HCT116 (cell line): ENCODE results near the gene PAX8. TPM values are rescaled to one million over a fixed set of nuclear protein-coding genes. Genes with fewer than 3 reads are reported as not detected.

ENCODE experiments used
- ATAC-seq: fragments of 200-7000 bp; cut with Tn5 transposase; 2 replicates; pipeline ENCODE4 v1.9.1; 2020; ENCODE audit warnings: mild to moderate bottlenecking, moderate library complexity
- BruUV-seq: library from RNA; stranded (reverse); fragments of 400-500 nt; replicated peaks from 2 replicates; lab custom pipeline; 2021; lab: Mats Ljungman, UMichigan
- CTCF ChIA-PET: fragments of 300-600 bp; sonication (Branson Sonifier 250); formaldehyde crosslinking; loops from one replicate; lab custom pipeline; 2021; ENCODE audit warnings: antibody characterized with exemption; lab: Charles Lee
- POLR2A ChIA-PET: fragments of 300-600, 350-600 bp; sonication (Branson Sonifier 250); formaldehyde crosslinking; loops from one replicate; lab custom pipeline; 2021; ENCODE audit warnings: antibody characterized with exemption; lab: Charles Lee
- RAD21 ChIA-PET, 2 experiments: fragments of 300-600 bp; sonication (Branson Sonifier 250); formaldehyde crosslinking; loops; one replicate each; lab custom pipeline; 2023; ENCODE audit warnings: low total read pairs in 2 of 2; ENCODE audit not compliant: uncharacterized antibody in 2 of 2, unreplicated experiment in 2 of 2, low non-redundant PET in 1 of 2; lab: Charles Lee
- DNase-seq: peaks from one replicate; pipeline ENCODE4 v3.0.0-alpha.2; 2010; ENCODE audit warnings: low read depth, low spot score
- H2AFZ ChIP-seq: fragments of 200-600 bp; shearing (Covaris generic), sonication (generic); 2 replicates; pipeline ENCODE4 v1.6.1; 2017; ENCODE audit warnings: low read depth, mixed run types, mixed read lengths, antibody characterized with exemption, low read length; ENCODE audit not compliant: poor library complexity, severe bottlenecking
- H3K27ac ChIP-seq: 2 replicates; pipeline ENCODE4 v1.5.1; 2012; ENCODE audit warnings: low read depth, low read length
- H3K27me3 ChIP-seq: fragments of 200-600 bp; sonication (generic); 2 replicates; pipeline ENCODE4 v1.6.1; 2016; ENCODE audit warnings: mixed run types, low read length, mixed read lengths; ENCODE audit not compliant: insufficient read depth
- H3K36me3 ChIP-seq, 2 experiments: fragments of 200-500 bp in 1 of 2; fragments of 200-600 bp in 1 of 2; sonication (Bioruptor generic) in 1 of 2; sonication (generic) in 1 of 2; 2 replicates each; pipeline versions ENCODE4 v1.5.1 to v1.6.1; 2014 to 2016; ENCODE audit warnings: low read length in 2 of 2, inconsistent platforms in 1 of 2, mixed read lengths in 1 of 2, mixed run types in 1 of 2; ENCODE audit not compliant: insufficient read depth in 2 of 2, control insufficient read depth in 1 of 2
- H3K4me1 ChIP-seq, 2 experiments: fragments of 200-600 bp in 1 of 2; sonication (generic) in 1 of 2; 2 replicates each; pipeline versions ENCODE4 v1.5.1 to v1.6.1; 2012 to 2017; ENCODE audit warnings: low read length in 2 of 2, inconsistent platforms in 1 of 2, mild to moderate bottlenecking in 1 of 2, mixed read lengths in 1 of 2, mixed run types in 1 of 2, moderate library complexity in 1 of 2; ENCODE audit not compliant: insufficient read depth in 2 of 2, control insufficient read depth in 1 of 2
- H3K4me2 ChIP-seq: fragments of 200-600 bp; sonication (generic); 2 replicates; pipeline ENCODE4 v1.6.1; 2017; ENCODE audit warnings: mixed run types, low read length, mixed read lengths
- H3K4me3 ChIP-seq, 2 experiments: fragments of 200-600 bp in 1 of 2; sonication (generic) in 1 of 2; replicated peaks in 1 of 2; 2 replicates each; pipeline ENCODE4 v1.5.1; 2011 to 2016; ENCODE audit warnings: low read length in 2 of 2, control low read depth in 1 of 2, low read depth in 1 of 2, mild to moderate bottlenecking in 1 of 2, mixed read lengths in 1 of 2, mixed run types in 1 of 2
- H3K79me2 ChIP-seq: fragments of 200-600 bp; sonication (generic); 2 replicates; pipeline ENCODE4 v1.6.1; 2017; ENCODE audit warnings: mild to moderate bottlenecking, mixed run types, low read length, moderate library complexity, mixed read lengths; ENCODE audit not compliant: insufficient read depth
- H3K9ac ChIP-seq: fragments of 200-600 bp; sonication (generic); 2 replicates; pipeline ENCODE4 v1.6.1; 2016; ENCODE audit warnings: low read length, mixed read lengths
- H3K9me2 ChIP-seq: fragments of 200-600 bp; sonication (generic), shearing (Covaris generic); 2 replicates; pipeline ENCODE4 v1.6.1; 2017; ENCODE audit warnings: mixed run types, mild to moderate bottlenecking, moderate library complexity; ENCODE audit not compliant: insufficient read depth
- H3K9me3 ChIP-seq, 2 experiments: fragments of 200-500 bp in 1 of 2; fragments of 200-600 bp in 1 of 2; sonication (Bioruptor generic) in 1 of 2; sonication (generic) in 1 of 2; 2 replicates each; pipeline ENCODE4 v1.6.1; 2014 to 2017; ENCODE audit warnings: low read length in 2 of 2, mixed read lengths in 2 of 2, inconsistent platforms in 1 of 2, low read depth in 1 of 2, mild to moderate bottlenecking in 1 of 2, mixed run types in 1 of 2, moderate library complexity in 1 of 2; ENCODE audit not compliant: control insufficient read depth in 1 of 2, insufficient read depth in 1 of 2
- H4K20me1 ChIP-seq: fragments of 200-600 bp; sonication (generic), shearing (Covaris generic); 2 replicates; pipeline ENCODE4 v1.6.1; 2017; ENCODE audit warnings: mixed run types, mild to moderate bottlenecking, moderate library complexity; ENCODE audit not compliant: insufficient read depth
- CEBPB ChIP-seq: IDR thresholded peaks from 2 replicates; pipeline ENCODE4 v1.6.1; 2012; ENCODE audit warnings: low read depth
- EZH2phosphoT487 ChIP-seq: fragments of 200-600 bp; IDR thresholded peaks from 2 replicates; pipeline ENCODE4 v1.6.1; 2018; ENCODE audit warnings: antibody characterized with exemption, borderline replicate concordance
- MAX ChIP-seq: IDR thresholded peaks from 2 replicates; pipeline ENCODE4 v1.6.1; 2012
- POLR2A ChIP-seq: IDR thresholded peaks from 2 replicates; pipeline ENCODE4 v1.7.0; 2011; ENCODE audit warnings: borderline replicate concordance; ENCODE audit not compliant: insufficient read depth, insufficient read length; ENCODE audit errors: extremely low read depth
- RAD21 ChIP-seq: IDR thresholded peaks from 2 replicates; pipeline ENCODE4 v1.6.1; 2012; ENCODE audit warnings: low read depth, mild to moderate bottlenecking
- SIN3A ChIP-seq: IDR thresholded peaks from 2 replicates; pipeline ENCODE4 v1.6.1; 2012; ENCODE audit warnings: low read depth
- SRF ChIP-seq: IDR thresholded peaks from 2 replicates; pipeline ENCODE4 v1.6.1; 2012; ENCODE audit warnings: low read depth
- TCF7L2 ChIP-seq: IDR thresholded peaks from 2 replicates; pipeline ENCODE4 v1.7.0; 2011; ENCODE audit warnings: borderline replicate concordance, inconsistent platforms; ENCODE audit not compliant: insufficient read depth, insufficient read length; ENCODE audit errors: extremely low read depth
- YY1 ChIP-seq: IDR thresholded peaks from 2 replicates; pipeline ENCODE4 v1.6.1; 2011; ENCODE audit warnings: low read length, low read depth, moderate library complexity, mild to moderate bottlenecking; ENCODE audit not compliant: insufficient replicate concordance; ENCODE audit errors: extremely low read depth
- ZNF274 ChIP-seq: fragments of 200-500 bp; sonication (Bioruptor generic); IDR thresholded peaks from 2 replicates; pipeline ENCODE4 v1.6.1; 2014; ENCODE audit warnings: mild to moderate bottlenecking, low read depth, low read length, inconsistent platforms
- intact Hi-C: fragments of 100-400 bp; cut with micrococcal nuclease; formaldehyde crosslinking; loops from 2 replicates; pipeline ENCODE4 v1.10.0; 2022
- total RNA-seq: library from RNA; stranded (reverse); gene quantifications from one replicate; pipeline ENCODE4 v1.2.1, GENCODE V29; 2021; ENCODE audit not compliant: unreplicated experiment
- TF ChIP-seq, protein P1 (sequence below), 3 experiments: fragments of 200-600 bp in 1 of 3; sonication (generic) in 1 of 3; IDR thresholded peaks in 2 of 3; conservative IDR thresholded peaks in 1 of 3; 2 replicates each; pipeline ENCODE4 v1.5.1; 2012 to 2017; ENCODE audit warnings: low read depth in 2 of 3, low read length in 2 of 3, antibody characterized with exemption in 1 of 3, borderline replicate concordance in 1 of 3, control low read depth in 1 of 3, mild to moderate bottlenecking in 1 of 3, mixed read lengths in 1 of 3, mixed run types in 1 of 3, moderate library complexity in 1 of 3; ENCODE audit not compliant: insufficient read depth in 1 of 3

Gene PAX8
- total RNA-seq, 1 experiment from 2014 or later = 4.4 TPM

DNA sequence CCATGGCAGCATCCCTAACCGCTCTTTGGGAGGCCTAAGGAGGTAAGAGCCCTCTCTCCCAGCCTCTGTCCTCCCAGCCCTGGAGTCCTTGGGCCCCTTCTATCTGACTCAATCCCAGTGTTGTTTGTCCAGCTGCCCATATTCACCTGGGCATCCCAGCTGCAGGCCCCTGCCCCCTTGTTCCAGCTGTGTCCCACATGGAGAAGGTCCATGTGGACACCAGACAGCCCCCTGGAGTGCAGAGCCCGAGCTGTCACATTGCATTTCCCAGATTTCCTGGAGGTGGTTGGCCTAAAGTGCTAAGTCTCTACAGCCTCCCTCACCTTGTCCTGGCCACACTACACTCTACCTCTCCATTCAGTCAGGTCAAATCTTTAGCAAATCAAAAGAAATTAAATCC, 62.4 kb downstream of the PAX8 start:
- CTCF ChIA-PET = interaction anchor here (0.9 to 1.7 kb wide), 2 partner anchors 12 to 18 kb away, joined by 3 to 4 read pairs; no protein-coding TSS in a partner anchor

More for the DNA sequence above, 62.4 kb downstream of the PAX8 start:
- no peaks in the 10 kb centered on the region for H4K20me1 ChIP-seq
- H3K27me3 ChIP-seq = no peaks in the 10 kb centered on the region
- no peaks in the 10 kb centered on the region for H3K79me2 ChIP-seq
- TF ChIP-seq MAX = no peak
- no peak for TF ChIP-seq RAD21
- no peak for TF ChIP-seq YY1
- no peak for TF ChIP-seq SIN3A
- TF ChIP-seq SRF = no peak
- no peak for TF ChIP-seq ZNF274
- TF ChIP-seq, protein P1, sequence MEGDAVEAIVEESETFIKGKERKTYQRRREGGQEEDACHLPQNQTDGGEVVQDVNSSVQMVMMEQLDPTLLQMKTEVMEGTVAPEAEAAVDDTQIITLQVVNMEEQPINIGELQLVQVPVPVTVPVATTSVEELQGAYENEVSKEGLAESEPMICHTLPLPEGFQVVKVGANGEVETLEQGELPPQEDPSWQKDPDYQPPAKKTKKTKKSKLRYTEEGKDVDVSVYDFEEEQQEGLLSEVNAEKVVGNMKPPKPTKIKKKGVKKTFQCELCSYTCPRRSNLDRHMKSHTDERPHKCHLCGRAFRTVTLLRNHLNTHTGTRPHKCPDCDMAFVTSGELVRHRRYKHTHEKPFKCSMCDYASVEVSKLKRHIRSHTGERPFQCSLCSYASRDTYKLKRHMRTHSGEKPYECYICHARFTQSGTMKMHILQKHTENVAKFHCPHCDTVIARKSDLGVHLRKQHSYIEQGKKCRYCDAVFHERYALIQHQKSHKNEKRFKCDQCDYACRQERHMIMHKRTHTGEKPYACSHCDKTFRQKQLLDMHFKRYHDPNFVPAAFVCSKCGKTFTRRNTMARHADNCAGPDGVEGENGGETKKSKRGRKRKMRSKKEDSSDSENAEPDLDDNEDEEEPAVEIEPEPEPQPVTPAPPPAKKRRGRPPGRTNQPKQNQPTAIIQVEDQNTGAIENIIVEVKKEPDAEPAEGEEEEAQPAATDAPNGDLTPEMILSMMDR (IDR thresholded peaks at IDR 0.05 in 2 of 3, conservative IDR thresholded peaks at IDR 0.05 in 1 of 3; ENCODE audit: borderline replicate concordance in 1 of 3, insufficient read depth in 1 of 3, low read depth in 2 of 3, low read length in 2 of 3) = no peak
- no peak for TF ChIP-seq TCF7L2
- no peak for TF ChIP-seq CEBPB
- no peak for TF ChIP-seq EZH2phosphoT487
- TF ChIP-seq POLR2A = no peak
- TF ChIP-seq, all 23 proteins: peak for 0
- intact Hi-C loops = no loop called here
- H3K9me3 ChIP-seq = no peaks in the 10 kb centered on the region
- DNase-seq = no peak
- POLR2A ChIA-PET = no interaction called here
- H3K36me3 ChIP-seq = no peaks in the 10 kb centered on the region
- H3K9ac ChIP-seq = no peak overlapping the region
- BruUV-seq = no TSS peak
- H3K4me3 ChIP-seq = no peak overlapping the region
- peaks cover 41 to 46% of the 10 kb centered on the region in 2 experiments for H3K4me1 ChIP-seq
- no peak overlapping the region for H3K4me2 ChIP-seq
- no peak overlapping the region for H3K27ac ChIP-seq
- H3K9me2 ChIP-seq = no peaks in the 10 kb centered on the region
- ATAC-seq = no peak
- H2AFZ ChIP-seq = no peak overlapping the region
- RAD21 ChIA-PET = no interaction called here
